HG03064 (cell line): ENCODE results near the gene IRF4.
"Not testable (repeated sequence)": the region's sequence is repeated elsewhere in the genome, so short reads cannot be mapped to it uniquely, and the experiment has no call there.

Experiments
- ATAC-seq: cut with Tn5 transposase; IDR thresholded peaks from one replicate; pipeline ENCODE4 v1.9.1; 2021; ENCODE audit warnings: low read depth; ENCODE audit not compliant: unreplicated experiment

IRF4 gene

DNA sequence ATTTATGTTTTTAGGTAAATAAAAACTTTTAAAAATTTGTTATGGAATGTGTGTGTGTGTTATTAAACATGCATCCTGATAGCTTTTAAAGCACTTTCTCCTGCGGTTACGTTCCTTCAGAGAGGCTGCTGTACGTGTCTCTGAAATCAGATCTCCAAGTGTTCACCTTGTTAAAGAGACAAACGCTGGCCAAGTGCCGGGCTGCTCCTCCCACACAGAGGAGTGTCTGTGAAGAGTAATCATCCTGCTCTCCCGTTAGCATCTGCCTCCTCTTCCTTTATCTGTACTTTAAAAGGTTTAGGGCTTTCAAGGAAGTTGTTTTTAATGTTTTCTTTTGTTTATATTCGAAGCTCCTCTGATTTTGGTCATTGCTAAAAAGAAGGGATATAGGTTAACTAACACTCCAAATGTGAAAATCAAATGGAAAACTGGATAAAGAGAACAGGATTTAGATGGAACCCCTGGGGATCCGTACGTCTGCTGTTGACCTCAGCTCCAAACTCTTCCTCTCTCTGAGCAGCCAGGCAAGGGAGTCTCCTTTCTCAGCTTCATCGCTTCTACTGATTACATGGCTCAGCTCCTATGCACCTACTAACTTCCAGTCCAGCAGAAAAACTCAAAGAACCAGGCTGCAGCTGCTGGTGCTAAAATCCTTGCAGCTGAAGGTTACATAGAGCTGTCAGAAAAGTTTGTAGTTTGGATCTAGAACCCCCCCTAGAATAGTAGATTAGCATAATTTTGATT is 20.0 kb downstream of the IRF4 start:
- no peak for ATAC-seq

- ATAC-seq, result no peak
Measured at GRCh38 chr6:412146-412886, 20.8 kb downstream of the IRF4 start.

GRCh38 chr6:414447-414846 is 22.9 kb downstream of the IRF4 start:
- ATAC-seq, result no peak

GRCh38 chr6:415087-415486 is 23.5 kb downstream of the IRF4 start:
- ATAC-seq, result no peak

DNA sequence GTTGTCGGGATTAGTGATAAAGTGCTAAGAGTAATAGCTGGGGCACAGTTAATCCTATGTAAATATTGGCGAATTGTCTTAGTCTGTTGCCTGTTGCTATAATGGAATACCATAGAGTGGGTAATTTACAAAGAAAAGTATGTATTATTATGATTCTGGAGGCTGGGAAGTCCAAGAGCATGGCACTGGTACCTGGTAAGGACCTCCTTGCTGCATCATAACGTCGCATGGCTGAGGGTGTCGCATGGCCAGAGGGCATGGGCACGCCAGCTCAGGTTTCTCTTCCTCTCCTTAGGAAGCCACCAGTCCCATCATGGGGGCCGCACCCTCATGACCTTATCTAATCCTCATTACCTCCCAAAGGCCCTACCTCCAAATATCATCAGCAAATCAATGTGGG is 29.7 kb downstream of the IRF4 start:
- no peak for ATAC-seq

GRCh38 chr6:422433-423054 is 31.0 kb downstream of the IRF4 start:
- peak; percentile 65 for ATAC-seq

GRCh38 chr6:423055-423798 is 31.7 kb downstream of the IRF4 start:
- no peak for ATAC-seq

GRCh38 chr6:423799-424345 is 32.3 kb downstream of the IRF4 start:
- ATAC-seq, result no peak

DNA sequence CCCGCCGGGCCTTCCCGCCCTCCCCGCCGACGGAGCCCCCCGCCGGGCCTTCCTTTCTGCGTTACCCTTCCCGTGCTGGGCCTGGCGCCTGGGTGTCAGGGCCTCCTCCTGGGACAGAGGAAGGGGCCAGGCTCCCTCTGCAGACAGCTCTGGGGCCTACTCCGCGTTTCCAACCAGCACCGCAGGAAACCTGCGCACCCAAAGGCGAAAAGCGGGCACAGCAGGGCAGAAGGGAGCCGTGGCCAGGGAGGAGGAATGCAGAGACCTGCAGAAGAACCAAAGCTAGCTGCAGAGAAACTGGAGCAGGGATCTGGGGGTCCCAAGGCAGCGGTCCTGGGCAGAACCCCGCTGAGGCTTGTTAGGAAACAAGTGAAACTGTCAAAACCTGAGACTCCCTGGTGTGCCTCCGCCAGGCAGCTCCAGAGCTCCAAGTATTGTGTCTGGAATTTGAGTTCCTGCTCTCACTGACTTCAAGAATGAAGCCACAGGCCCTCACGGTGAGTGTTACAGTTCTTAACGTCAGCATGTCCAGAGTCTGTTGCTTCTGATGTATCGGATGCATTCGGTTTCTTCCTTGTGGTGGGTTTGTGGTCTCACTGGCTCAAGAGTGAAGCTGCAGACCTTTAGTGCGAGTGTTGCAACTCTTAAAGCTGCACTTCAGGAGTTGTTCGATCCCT is 33.3 kb downstream of the IRF4 start:
- ATAC-seq, result no peak

GRCh38 chr6:425418-425788 is 33.9 kb downstream of the IRF4 start:
- ATAC-seq, result not testable (repeated sequence)

GRCh38 chr6:426198-426738 is 34.7 kb downstream of the IRF4 start:
- not testable (repeated sequence) for ATAC-seq

- no peak for ATAC-seq
Measured at GRCh38 chr6:428047-428603, 36.6 kb downstream of the IRF4 start.

GRCh38 chr6:429515-430121 is 38.1 kb downstream of the IRF4 start:
- ATAC-seq, result no peak

DNA sequence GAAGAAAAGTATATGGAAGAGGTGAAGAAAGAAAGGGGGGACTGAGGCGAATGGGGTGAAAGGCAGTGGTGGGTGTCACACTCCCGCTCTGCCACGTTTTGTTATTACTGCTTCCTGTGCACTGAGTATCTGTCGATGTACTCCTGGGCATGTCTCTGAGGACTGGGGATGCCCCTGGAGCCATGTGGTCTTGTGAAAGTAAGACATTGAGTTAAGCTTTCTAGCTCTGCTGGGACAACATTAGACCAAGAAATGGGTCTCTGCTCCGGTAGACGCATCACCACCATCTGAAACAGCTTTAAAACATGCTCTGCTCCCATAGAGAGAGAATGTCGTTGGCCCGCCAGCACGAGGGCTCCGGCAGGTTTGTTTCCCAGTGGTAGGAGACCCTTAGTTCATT is 40.0 kb downstream of the IRF4 start:
- no peak for ATAC-seq

DNA sequence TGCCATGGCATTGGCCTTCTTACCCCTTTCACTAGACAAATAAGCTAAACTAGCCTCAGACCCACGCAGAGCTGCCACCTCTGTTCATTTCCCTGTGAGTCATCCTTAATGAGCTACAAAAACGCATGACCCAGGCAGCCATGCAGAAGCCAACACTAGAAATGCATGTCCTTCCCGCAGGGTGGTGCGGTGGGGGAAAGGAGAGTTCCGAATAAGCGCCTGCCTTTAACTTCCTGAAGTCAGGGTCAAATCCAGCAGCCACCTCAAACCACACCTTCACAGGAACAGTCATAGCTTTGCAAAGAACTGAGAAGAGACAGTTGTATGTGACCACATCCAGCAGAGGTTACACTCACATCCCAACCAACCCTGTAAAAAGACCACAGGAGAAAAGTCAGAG is 40.4 kb downstream of the IRF4 start:
- no peak for ATAC-seq

GRCh38 chr6:434051-434705 is 42.6 kb downstream of the IRF4 start:
- no peak for ATAC-seq

DNA sequence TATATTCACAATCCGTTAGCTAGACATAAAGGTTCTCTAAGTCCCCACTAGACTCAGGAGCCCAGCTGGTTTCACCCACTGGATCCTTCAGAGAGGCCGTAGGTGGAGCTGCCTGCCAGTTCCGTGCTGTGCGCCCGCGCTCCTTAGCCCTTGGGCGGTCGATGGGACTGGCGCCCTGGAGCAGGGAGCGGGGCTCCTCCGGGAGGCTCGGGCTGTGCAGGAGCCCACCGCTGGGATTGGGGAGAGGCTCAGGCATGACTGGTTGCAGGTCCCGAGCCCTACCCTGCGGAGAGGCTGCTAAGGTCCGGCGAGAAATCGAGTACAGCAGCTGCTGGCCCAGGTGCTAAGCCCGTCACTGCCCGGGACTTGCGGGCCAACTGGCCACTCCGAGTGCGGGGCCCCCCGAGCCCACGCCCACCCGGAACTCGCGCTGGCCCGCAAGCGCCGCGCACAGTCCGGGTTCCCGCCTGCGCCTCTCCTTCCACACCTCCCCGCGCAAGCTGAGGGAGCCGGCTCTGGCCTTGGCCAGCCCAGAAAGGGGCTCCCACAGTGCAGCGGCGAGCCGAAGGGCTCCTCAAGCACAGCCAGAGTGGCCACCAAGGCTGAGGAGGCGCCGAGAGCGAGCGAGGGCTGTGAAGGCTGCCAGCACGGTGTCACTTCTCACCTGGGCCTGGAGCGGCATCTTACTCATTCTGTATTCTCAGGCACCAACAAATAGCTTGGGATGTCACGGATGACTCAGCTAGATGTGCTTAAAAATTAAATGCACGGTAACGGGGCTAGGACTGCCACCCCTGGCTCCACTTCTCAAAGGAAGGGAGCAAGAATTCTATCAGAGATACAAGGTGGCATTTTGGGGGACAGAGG is 44.1 kb downstream of the IRF4 start:
- ATAC-seq, result no peak
